SK-N-SH (cell line): Measurements from ENCODE around the gene PACSIN3.

ENCODE experiments used
- CTCF ChIP-seq: fragments of 200-600 bp; sonication (generic); IDR thresholded peaks from 2 replicates; pipeline ENCODE4 v1.6.1; 2017; ENCODE audit warnings: antibody characterized with exemption, mild to moderate bottlenecking, moderate library complexity
- FOXM1 ChIP-seq: IDR thresholded peaks from 2 replicates; pipeline ENCODE4 v1.4.0; 2012; ENCODE audit warnings: low read depth, mild to moderate bottlenecking
- JUND ChIP-seq: IDR thresholded peaks from 2 replicates; pipeline ENCODE4 v1.4.0; 2012
- MAX ChIP-seq: IDR thresholded peaks from 2 replicates; pipeline ENCODE4 v1.4.0; 2012; ENCODE audit warnings: low read depth
- POLR2AphosphoS5 ChIP-seq: IDR thresholded peaks from 2 replicates; pipeline ENCODE4 v1.6.1; 2012; ENCODE audit warnings: low read depth, low read length
- RAD21 ChIP-seq: IDR thresholded peaks from 2 replicates; pipeline ENCODE4 v1.6.1; 2012; ENCODE audit warnings: mild to moderate bottlenecking, low read length
- ZBTB33 ChIP-seq: IDR thresholded peaks from 2 replicates; pipeline ENCODE4 v1.4.0; 2012; ENCODE audit warnings: low read depth, borderline replicate concordance

- TF ChIP-seq FOXM1 = no peak
- no peak for TF ChIP-seq CTCF
- TF ChIP-seq POLR2AphosphoS5 = no peak
- TF ChIP-seq JUND = no peak
- TF ChIP-seq ZBTB33 = no peak
- no peak for TF ChIP-seq MAX
- TF ChIP-seq RAD21 = no peak
These were observed 14.8 kb upstream of the PACSIN3 start for GRCh38 chr11:47201015-47201414.
